Mucosa of descending colon (tissue), 3 donors: ENCODE results near the gene IRF2BP2. TPM values are rescaled to one million over a fixed set of nuclear protein-coding genes. Genes with fewer than 3 reads are reported as not detected.

Experiments
- ATAC-seq: fragments of 200-7000 bp; cut with Tn5 transposase; one replicate; pipeline ENCODE4 v1.9.1; 2020; ENCODE audit warnings: mild to moderate bottlenecking, moderate library complexity
- DNase-seq, 3 donors: peaks; one replicate each; pipeline ENCODE4 v3.0.0-alpha.2; 2020
- H3K36me3 ChIP-seq: fragments of 200-600 bp; one replicate; pipeline ENCODE4 v1.8.0; 2021; ENCODE audit warnings: low read depth, mild to moderate bottlenecking
- H3K4me1 ChIP-seq: fragments of 200-600 bp; one replicate; pipeline ENCODE4 v1.8.0; 2021; ENCODE audit warnings: low read depth, mild to moderate bottlenecking
- H3K4me3 ChIP-seq: fragments of 200-600 bp; one replicate; pipeline ENCODE4 v1.8.0; 2021; ENCODE audit warnings: mild to moderate bottlenecking
- H3K9me3 ChIP-seq: fragments of 200-600 bp; one replicate; pipeline ENCODE4 v1.8.0; 2021; ENCODE audit warnings: mild to moderate bottlenecking
- intact Hi-C, 2 donors: fragments of 100-400 bp; cut with DNase I in 1 of 2; cut with micrococcal nuclease in 1 of 2; formaldehyde crosslinking; loops; one replicate each; pipeline versions ENCODE4 v1.11.0 to v1.11.1; 2022; cut with DNase I, micrococcal nuclease
- total RNA-seq, 3 donors: library from RNA; stranded (reverse); fragmentation: NEBNext Ultra II Directional in 2 of 3; extraction: Animal tissue kit (Norgen Biotek cat#: 25700) in 2 of 3; gene quantifications; one replicate each; pipeline versions ENCODE4 v1.2.1 to v1.2.4, GENCODE V29; 2021 to 2023
- TF ChIP-seq, protein P1 (sequence below): fragments of 200-600 bp; IDR thresholded peaks from one replicate; pipeline ENCODE4 v1.8.0; 2022; ENCODE audit warnings: antibody characterized with exemption, mild to moderate bottlenecking
- donor health status: DM: no; HTN: no; CAD: no; lungs with moderate emphysema.
- donor health status: DM: no; HTN: no; CAD: no.
- donor health status: DM: no; HTN: yes; CAD: no.

The IRF2BP2 gene
- total RNA-seq, 3 donors from 2014 or later: 134 to 180 (median 156) TPM

DNA sequence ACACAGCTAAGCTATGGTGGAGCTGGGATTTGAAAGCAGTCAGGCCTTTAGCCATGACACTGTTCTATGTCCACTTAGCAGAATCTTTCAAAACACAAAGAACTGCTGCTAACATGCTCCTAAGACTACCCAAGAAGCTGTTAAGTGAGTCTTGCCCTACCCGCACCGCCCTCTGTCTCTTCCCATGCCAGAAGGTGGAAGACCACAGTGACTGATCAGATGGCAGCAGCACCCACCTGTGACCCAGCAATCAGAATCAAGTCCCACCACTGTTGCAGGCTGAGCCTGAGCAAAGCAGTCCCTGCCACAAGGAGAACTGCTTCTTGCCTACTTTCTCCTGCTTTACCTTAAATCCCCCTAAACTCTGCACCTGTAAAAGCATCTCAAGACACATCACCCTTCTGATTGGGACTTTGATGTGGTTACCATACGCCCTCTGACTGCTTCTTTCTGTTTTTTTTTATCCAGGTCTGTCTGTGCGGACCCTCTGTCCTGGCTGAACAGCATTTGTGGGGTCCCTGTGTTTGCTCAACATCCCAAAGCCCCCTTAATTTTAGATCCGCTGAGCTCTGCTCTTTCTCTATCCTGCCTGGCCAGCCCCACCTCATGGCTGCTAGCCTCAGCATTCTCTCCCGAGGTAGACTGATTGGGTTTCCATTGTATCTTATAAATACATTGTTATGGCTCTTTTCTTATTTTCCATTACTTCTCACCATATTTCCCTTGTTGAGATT lies 16.0 kb downstream of the IRF2BP2 start:
- no peaks in the 10 kb centered on the region for H3K9me3 ChIP-seq
- no peak overlapping the region for H3K4me3 ChIP-seq
- DNase-seq: no peak
- intact Hi-C loops: loop anchor here in 1 of 2 donors (10.0 kb wide), 2 partner anchors 99 to 501 kb away; no protein-coding TSS in a partner anchor
- TF ChIP-seq, protein P1, sequence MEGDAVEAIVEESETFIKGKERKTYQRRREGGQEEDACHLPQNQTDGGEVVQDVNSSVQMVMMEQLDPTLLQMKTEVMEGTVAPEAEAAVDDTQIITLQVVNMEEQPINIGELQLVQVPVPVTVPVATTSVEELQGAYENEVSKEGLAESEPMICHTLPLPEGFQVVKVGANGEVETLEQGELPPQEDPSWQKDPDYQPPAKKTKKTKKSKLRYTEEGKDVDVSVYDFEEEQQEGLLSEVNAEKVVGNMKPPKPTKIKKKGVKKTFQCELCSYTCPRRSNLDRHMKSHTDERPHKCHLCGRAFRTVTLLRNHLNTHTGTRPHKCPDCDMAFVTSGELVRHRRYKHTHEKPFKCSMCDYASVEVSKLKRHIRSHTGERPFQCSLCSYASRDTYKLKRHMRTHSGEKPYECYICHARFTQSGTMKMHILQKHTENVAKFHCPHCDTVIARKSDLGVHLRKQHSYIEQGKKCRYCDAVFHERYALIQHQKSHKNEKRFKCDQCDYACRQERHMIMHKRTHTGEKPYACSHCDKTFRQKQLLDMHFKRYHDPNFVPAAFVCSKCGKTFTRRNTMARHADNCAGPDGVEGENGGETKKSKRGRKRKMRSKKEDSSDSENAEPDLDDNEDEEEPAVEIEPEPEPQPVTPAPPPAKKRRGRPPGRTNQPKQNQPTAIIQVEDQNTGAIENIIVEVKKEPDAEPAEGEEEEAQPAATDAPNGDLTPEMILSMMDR: no peak
- H3K36me3 ChIP-seq: no peaks in the 10 kb centered on the region
- peaks cover 5% of the 10 kb centered on the region for H3K4me1 ChIP-seq
- no peak for ATAC-seq

DNA sequence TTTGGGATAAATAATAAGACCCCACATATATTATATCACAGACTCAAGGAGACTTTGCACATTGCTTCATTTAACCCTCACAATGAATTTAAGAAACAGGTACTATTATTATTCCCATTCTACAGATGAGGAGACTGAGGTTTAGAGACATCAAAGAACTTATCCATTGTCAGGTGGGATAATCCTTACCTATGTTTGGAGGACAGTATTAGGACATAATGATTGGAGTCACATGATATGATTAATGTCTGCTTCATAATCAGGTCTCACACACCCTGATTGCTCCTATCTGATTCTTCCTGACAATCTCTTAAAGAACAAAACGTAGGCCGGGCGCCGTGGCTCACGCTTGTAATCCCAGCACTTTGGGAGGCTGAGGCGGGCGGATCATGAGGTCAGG lies 16.9 kb downstream of the IRF2BP2 start:
- H3K9me3 ChIP-seq: no peaks in the 10 kb centered on the region
- no peak for ATAC-seq
- TF ChIP-seq, protein P1: no peak
- intact Hi-C loops: loop anchor here in 1 of 2 donors (10.0 kb wide), 2 partner anchors 98 to 502 kb away; no protein-coding TSS in a partner anchor
- DNase-seq: no peak
- no peaks in the 10 kb centered on the region for H3K36me3 ChIP-seq
- H3K4me1 ChIP-seq: no peaks in the 10 kb centered on the region
- no peak overlapping the region for H3K4me3 ChIP-seq

DNA sequence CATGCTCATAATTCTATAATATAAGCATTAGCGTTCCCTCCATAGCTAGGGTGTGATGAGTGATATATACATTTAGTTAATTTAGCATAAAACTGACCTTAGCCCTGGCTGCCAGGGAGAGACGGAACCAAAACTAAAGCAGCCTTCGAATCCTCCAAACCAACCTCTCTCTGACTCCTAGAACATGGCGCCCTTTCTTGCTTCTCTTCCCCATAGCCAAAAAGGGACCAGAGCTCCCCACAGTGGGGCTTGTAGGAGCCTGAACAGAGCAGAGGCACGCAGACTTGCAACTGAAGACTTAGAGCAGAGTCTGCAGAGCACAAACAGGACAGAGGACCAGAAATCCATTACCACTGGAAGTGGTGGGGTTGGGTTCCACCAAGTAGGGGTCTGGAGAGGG lies 17.7 kb downstream of the IRF2BP2 start:
- Histone ChIP-seq H3K4me1 (no peaks in the 10 kb centered on the region), H3K36me3 (no peaks in the 10 kb centered on the region), H3K9me3 (no peaks in the 10 kb centered on the region), H3K4me3 (no peak overlapping the region)
- TF ChIP-seq, protein P1: no peak
- DNase-seq: no peak
- ATAC-seq: no peak
- intact Hi-C loops: loop anchor here in 1 of 2 donors (10.0 kb wide), 2 partner anchors 97 to 503 kb away; no protein-coding TSS in a partner anchor

DNA sequence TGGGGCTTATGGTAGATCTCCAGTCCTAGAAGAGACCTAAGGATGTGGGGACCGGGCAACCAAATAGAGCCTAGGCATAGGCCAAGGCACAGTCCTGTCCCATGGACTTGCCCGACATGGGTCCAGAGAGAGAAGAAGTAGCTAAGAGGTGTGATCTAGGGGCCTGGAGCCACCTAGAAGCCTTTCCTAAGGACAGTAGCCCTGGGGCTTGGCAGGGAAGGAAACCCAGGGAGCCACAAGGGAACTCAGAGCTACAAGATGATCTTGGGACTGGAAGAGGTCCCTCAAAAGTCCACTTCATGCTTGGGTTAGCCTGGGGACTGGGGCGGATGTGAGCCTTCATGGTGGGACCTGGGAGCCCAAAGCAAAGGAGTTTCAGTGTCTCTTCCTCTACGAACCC lies 18.8 kb downstream of the IRF2BP2 start:
- H3K4me1 ChIP-seq: no peaks in the 10 kb centered on the region
- intact Hi-C loops: loop anchor here in 1 of 2 donors (10.0 kb wide), 2 partner anchors 96 to 504 kb away; no protein-coding TSS in a partner anchor

DNA sequence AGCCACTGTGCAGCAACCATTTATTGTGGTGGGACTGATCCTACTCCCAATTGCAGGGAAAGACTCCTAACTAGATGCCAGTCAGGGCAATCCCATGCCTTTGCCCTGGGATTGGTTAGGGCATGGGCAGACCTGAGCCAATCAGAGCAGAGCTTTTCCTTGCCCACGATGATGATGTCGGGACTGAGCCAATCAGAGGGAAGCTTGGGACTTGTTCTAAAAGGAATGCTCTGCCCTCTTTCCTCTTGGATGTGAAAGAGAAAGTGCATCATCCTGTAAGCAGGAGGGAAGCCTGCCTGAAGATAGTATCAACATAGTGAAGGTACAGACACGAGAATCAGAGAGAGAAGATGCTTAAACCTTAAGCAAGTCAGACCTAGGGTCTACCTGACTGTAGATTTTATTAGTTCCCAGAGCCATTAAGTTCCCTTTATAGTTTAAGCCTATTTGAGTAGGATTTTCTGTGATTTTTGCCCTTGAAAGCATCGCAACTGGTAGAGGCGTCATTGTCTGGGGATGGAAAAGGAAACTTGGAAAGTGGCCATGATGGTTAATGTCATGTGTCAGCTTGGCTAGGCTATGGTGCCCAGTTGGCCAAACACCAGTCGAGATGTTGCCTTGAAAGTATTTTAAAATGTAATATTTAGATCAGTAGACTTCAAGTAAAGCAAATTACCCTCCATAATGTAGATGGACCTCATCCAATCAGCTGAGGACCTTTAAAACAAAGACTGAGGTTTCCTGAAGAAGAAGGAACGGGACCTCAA lies 19.9 kb downstream of the IRF2BP2 start:
- H3K9me3 ChIP-seq: no peaks in the 10 kb centered on the region
- H3K4me1 ChIP-seq: no peaks in the 10 kb centered on the region
- intact Hi-C loops: loop anchor here in 1 of 2 donors (10.0 kb wide), 2 partner anchors 95 to 505 kb away; no protein-coding TSS in a partner anchor
- H3K36me3 ChIP-seq: no peaks in the 10 kb centered on the region
- ATAC-seq (peak; percentile 52), DNase-seq (no peak)
- no peak overlapping the region for H3K4me3 ChIP-seq
- TF ChIP-seq, protein P1: no peak

More for the DNA sequence above, 18.8 kb downstream of the IRF2BP2 start:
- Histone ChIP-seq H3K36me3 (no peaks in the 10 kb centered on the region), H3K4me3 (no peak overlapping the region), H3K9me3 (no peaks in the 10 kb centered on the region)
- ATAC-seq (no peak), DNase-seq (no peak)
- TF ChIP-seq, protein P1: no peak
